Dermis microvascular lymphatic vessel endothelial cell (primary cell): Measurements from ENCODE around the gene AGAP3. TPM values are rescaled to one million over a fixed set of nuclear protein-coding genes. Genes with fewer than 3 reads are reported as not detected.

Experiments
- DNase-seq, 2 donors: peaks; one replicate each; pipeline versions ENCODE4 v3.0.0 to v3.0.0-alpha.2; 2010; ENCODE audit warnings: low read depth in 2 of 2
- total RNA-seq: library from RNA; depleted of rRNA; stranded (reverse); fragments of >200 nt; gene quantifications from 2 replicates; pipeline ENCODE4 v1.2.1, GENCODE V29; 2014

Gene AGAP3
- total RNA-seq, 1 donor from 2014 or later = 43.8 TPM

- DNase-seq = peak; percentile 99 to 100
Observed at GRCh38 chr7:151057989-151058780, 28.1 kb upstream of the AGAP3 start.

- DNase-seq = peak in 1 of 2 donors; percentile 23
Observed at GRCh38 chr7:151058781-151059366, 27.4 kb upstream of the AGAP3 start.

GRCh38 chr7:151059367-151060112, 26.7 kb upstream of the AGAP3 start, which contains the start of gene SLC4A2:
Gene SLC4A2, plus strand, starts transcription at chr7:151059589. Its CDS starts 2,399 bp downstream, at chr7:151061988.
- peak in 1 of 2 donors; percentile 81 for DNase-seq

DNA sequence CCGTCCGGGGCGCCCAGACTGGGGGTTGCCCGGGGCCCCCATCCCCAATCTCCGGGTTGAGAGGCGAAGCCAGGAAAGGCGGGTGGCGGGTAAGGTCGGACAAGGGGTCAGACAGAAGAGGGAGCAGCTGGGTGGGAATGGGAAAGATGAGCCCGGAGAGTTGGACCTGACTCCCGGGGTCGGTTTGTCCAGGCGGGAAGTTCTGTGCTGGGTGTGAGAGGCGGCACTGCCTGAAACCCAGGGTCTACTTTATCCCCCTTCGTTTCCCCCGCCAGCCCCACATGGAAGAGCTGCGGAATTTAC, 26.2 kb upstream of the AGAP3 start:
- DNase-seq = peak in 1 of 2 donors; percentile 14

DNA sequence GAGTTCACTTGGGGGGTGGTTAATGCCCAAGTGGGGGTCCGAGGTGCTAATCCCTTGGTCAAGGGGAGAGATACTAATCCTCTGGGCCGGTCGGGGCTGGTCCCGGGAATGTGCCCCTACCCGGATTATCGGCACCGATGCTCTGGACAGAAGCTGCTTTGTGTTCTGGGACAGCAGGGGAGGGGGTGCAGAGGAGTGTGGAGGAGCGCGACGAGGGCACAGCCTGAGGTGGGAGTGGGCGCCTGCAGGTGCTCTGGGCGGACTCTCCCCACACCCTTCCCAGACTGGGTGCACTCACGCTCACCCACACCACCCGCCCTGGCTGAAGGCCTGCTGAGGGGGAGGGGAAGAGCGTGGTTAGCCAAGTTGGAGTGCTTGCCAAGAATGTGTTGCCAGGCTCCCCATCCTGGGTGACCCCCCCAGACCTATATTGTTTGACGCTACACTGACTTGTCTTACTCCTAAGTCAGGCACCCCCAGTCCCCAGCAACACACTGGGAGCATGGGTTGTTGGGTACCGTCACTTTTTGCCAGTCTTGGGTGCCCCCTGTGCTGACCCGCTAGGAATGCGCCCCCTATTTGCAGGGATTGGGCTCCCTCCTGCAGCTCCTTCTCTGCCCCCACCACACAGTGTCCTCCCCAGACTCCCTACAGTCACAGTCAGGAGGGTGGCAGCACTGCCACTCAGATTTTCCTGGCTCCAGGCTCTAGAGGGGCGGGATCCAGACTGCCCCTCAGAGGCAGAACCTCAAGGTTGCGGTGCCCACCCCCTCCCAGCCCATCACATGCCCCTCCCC, 25.7 kb upstream of the AGAP3 start:
- DNase-seq = peak in 1 of 2 donors; percentile 41

GRCh38 chr7:151061213-151062110, 24.8 kb upstream of the AGAP3 start:
- DNase-seq = no peak

- DNase-seq = no peak
Observed at GRCh38 chr7:151062111-151062398, 24.2 kb upstream of the AGAP3 start.

DNA sequence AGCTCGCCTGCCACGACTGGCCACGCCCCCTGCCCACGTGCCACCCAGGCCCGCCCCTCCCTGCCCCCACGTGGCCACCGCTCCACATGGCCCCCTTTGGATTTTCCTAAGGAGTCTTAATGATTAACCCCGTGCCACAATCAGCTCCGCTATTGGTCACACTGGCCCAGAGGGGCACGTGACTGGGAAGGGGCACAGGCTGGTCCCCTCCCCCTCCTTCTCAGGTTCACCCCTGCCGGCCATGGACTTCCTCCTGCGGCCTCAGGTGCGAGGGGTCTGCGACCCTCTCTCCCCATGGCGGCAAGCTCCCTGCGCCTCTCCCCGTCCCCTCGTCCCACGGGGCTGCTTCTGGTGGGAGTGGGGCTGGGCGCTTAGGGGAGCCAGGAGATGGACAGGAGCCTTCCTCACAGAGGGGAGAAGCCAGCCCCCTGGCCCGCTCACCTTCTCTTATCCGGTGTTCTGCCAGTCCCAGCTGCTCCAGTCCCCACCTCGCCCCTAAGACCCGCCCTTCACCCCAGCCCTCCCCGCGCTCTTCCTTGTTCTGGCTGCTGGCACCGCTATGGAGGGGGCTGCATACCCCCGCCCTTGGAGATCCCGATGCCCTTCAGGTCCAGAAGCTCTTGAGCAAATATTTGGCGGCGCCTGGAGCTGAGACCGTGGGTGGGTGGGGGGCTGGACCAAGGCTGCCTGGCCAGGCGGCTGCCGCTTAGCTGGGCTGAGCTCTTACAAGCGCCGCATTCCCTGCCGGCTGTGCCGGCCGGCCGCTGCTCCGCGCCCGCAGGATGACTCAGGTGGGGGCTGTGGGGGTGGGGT, 23.7 kb upstream of the AGAP3 start:
- DNase-seq = no peak

GRCh38 chr7:151063212-151063561, 23.1 kb upstream of the AGAP3 start:
- DNase-seq = no peak

DNA sequence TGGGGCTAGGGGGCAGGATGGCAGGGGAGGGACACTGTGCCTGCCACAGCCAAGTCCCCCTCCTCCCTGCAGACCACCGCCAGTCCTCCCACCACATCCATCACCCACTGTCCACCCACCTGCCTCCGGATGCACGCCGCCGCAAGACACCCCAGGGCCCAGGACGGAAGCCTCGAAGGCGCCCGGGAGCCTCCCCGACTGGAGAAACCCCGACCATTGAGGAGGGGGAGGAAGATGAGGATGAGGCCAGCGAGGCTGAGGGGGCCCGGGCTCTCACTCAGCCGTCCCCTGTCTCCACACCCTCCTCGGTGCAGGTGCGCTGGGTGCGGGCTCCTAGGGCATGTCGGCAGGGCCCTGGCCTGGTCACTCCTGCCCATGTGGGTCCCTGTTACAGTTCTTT, 21.8 kb upstream of the AGAP3 start:
- DNase-seq = no peak

DNA sequence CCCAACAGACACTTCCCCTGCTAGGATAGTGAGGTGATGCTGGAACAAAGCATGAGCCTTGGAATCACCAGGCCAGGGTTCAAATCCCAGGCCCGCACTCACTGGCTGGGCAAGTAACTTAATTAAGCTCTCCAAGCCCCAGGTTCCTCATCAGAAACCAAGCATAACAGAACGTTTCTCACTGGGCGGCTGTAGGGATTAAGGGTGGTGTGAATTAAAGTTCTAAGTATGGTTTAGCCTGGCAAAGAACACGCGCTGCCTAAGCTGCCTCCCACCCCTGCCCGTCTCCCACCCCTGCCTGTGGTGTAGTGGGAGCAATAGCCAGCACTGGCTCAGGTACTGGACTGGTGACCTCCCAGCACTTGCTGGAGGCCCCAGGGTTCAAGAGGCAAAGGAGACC, 21.3 kb upstream of the AGAP3 start:
- DNase-seq = no peak

- no peak for DNase-seq
Observed at GRCh38 chr7:151065516-151065915, 20.8 kb upstream of the AGAP3 start.

DNA sequence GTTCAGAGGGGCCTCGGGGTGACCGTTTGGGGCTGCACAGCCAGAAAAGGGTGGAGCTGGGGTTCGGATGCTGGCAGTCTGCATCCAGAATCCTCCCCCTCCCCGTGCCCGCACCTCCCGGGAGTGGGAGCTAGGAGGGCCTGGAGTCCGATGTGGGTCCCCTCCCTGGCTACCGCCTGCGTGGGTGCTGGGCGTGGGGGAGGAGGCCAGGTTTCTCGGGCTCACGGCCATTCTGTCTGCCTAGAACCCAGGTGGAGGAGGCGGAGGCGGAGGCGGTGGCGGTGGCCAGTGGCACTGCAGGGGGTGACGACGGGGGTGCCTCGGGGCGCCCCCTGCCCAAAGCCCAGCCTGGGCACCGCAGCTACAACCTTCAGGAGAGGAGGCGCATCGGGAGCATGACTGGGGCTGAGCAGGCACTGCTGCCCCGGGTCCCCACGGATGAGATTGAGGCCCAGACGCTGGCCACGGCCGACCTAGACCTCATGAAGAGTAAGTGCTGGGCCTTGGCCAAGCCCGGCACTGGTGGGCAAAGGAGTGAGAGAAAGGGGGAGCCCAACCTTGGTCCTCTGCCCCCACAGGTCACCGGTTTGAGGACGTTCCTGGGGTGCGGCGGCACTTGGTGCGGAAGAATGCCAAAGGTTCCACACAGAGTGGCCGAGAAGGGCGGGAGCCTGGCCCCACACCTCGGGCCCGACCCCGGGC, 19.9 kb upstream of the AGAP3 start:
- no peak for DNase-seq

- no peak for DNase-seq
Observed at GRCh38 chr7:151068069-151068773, 18.1 kb upstream of the AGAP3 start.

DNA sequence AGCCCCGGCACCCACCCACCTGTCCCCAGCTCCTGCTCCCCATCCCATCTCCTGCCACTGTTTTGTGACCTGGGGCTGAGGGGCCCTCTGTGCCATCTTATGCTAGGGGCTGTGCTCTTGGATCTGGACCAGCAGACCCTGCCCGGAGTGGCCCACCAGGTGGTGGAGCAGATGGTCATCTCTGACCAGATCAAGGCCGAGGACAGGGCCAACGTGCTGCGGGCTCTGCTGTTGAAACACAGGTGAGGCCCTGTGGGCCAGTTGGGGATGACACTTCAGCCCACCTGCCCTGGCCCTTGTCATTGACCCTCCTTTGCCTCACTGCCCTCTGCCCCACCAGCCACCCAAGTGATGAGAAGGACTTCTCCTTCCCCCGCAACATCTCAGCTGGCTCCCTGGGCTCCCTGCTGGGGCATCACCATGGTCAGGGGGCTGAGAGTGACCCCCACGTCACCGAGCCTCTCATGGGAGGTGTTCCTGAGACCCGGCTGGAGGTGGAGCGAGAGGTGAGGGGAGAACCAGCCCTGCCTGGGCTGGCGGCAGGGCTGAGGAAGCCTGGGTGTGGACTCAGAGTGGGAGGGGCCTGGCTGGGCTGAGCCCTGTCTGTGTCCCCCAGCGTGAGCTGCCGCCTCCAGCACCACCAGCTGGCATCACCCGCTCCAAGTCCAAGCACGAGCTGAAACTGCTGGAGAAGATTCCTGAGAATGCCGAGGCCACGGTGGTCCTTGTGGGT, 16.3 kb upstream of the AGAP3 start:
- no peak for DNase-seq

- no peak for DNase-seq
Observed at GRCh38 chr7:151070574-151070960, 15.7 kb upstream of the AGAP3 start.

GRCh38 chr7:151071032-151071866, 15.0 kb upstream of the AGAP3 start:
- no peak for DNase-seq
